Lower leg skin (tissue), 3 donors: ENCODE measurements around the gene MGRN1.

Experiments used
- CTCF ChIP-seq, 3 donors: fragments of 450-650 bp; IDR thresholded peaks; one replicate each; pipeline ENCODE4 v1.5.1; 2016; ENCODE audit warnings: antibody characterized with exemption in 3 of 3, mild to moderate bottlenecking in 3 of 3, moderate library complexity in 2 of 3
- POLR2A ChIP-seq, 2 donors: fragments of 450-650 bp; IDR thresholded peaks; one replicate each; pipeline ENCODE4 v1.6.1; 2016 to 2017; ENCODE audit warnings: antibody characterized with exemption in 2 of 2, mild to moderate bottlenecking in 1 of 2, moderate library complexity in 1 of 2

GRCh38 chr16:4661661-4662060, 37.0 kb downstream of the MGRN1 start:
- no peak for TF ChIP-seq CTCF (IDR thresholded peaks at IDR 0.05)
- no peak for TF ChIP-seq POLR2A (IDR thresholded peaks at IDR 0.05)
